H9 (cell line): ENCODE measurements around the gene KAT6B. TPM values are rescaled to one million over a fixed set of nuclear protein-coding genes. Genes with fewer than 3 reads are reported as not detected.
A peak's percentile ranks its signal among the peaks of the same experiment; 100 is the strongest.

ENCODE experiments used
- DNase-seq: peaks from one replicate; pipeline ENCODE4 v3.0.0-alpha.2; 2017
- H2AFZ ChIP-seq: one replicate; pipeline ENCODE4 v1.6.1; 2013; ENCODE audit warnings: mild to moderate bottlenecking, low read length, control low read depth, moderate library complexity
- H2AK5ac ChIP-seq: 2 replicates; pipeline ENCODE4 v1.6.1; 2013; ENCODE audit warnings: low read length, control low read depth, mixed read lengths; ENCODE audit not compliant: insufficient read length
- H2BK120ac ChIP-seq: one replicate; pipeline ENCODE4 v1.6.1; 2013; ENCODE audit warnings: low read depth, mild to moderate bottlenecking, low read length, control low read depth, inconsistent platforms; ENCODE audit not compliant: poor library complexity, severe bottlenecking
- H2BK12ac ChIP-seq: 2 replicates; pipeline ENCODE4 v1.6.1; 2013; ENCODE audit warnings: low read length, control low read depth, mixed read lengths, low read depth; ENCODE audit not compliant: insufficient read length
- H2BK15ac ChIP-seq: 2 replicates; pipeline ENCODE4 v1.6.1; 2013; ENCODE audit warnings: low read depth, low read length, control low read depth
- H2BK20ac ChIP-seq: one replicate; pipeline ENCODE4 v1.6.1; 2013; ENCODE audit warnings: low read depth, mild to moderate bottlenecking, low read length, control low read depth, inconsistent platforms; ENCODE audit not compliant: poor library complexity, severe bottlenecking
- H2BK5ac ChIP-seq: 2 replicates; pipeline ENCODE4 v1.6.1; 2013; ENCODE audit warnings: low read length, control low read depth, mixed read lengths; ENCODE audit not compliant: insufficient read length
- H3K14ac ChIP-seq: 2 replicates; pipeline ENCODE4 v1.6.1; 2013; ENCODE audit warnings: low read length, control low read depth; ENCODE audit not compliant: insufficient read depth
- H3K18ac ChIP-seq: 2 replicates; pipeline ENCODE4 v1.6.1; 2013; ENCODE audit warnings: low read depth, mild to moderate bottlenecking, mixed read lengths, low read length, control low read depth; ENCODE audit not compliant: insufficient read length
- H3K23ac ChIP-seq: 2 replicates; pipeline ENCODE4 v1.6.1; 2013; ENCODE audit warnings: low read length, control low read depth, mixed read lengths, low read depth; ENCODE audit not compliant: insufficient read length
- H3K23me2 ChIP-seq: 2 replicates; pipeline ENCODE4 v1.6.1; 2013; ENCODE audit warnings: low read depth, mild to moderate bottlenecking, mixed read lengths, low read length, control low read depth; ENCODE audit not compliant: insufficient read length, poor library complexity, severe bottlenecking
- H3K27ac ChIP-seq: 2 replicates; pipeline ENCODE4 v1.5.1; 2013; ENCODE audit warnings: low read length, control low read depth, mixed read lengths, low read depth; ENCODE audit not compliant: insufficient read length
- H3K27me3 ChIP-seq: 2 replicates; pipeline ENCODE4 v1.6.1; 2013; ENCODE audit warnings: low read length, control low read depth, inconsistent platforms; ENCODE audit not compliant: insufficient read depth
- H3K4ac ChIP-seq: 2 replicates; pipeline ENCODE4 v1.6.1; 2013; ENCODE audit warnings: low read depth, mild to moderate bottlenecking, control low read depth, inconsistent platforms, low read length, moderate library complexity
- H3K4me1 ChIP-seq: 2 replicates; pipeline ENCODE4 v1.6.1; 2013; ENCODE audit warnings: low read length, control low read depth, inconsistent platforms; ENCODE audit not compliant: insufficient read depth
- H3K4me2 ChIP-seq: 2 replicates; pipeline ENCODE4 v1.6.1; 2013; ENCODE audit warnings: low read length, control low read depth, mixed read lengths; ENCODE audit not compliant: insufficient read length, insufficient read depth
- H3K56ac ChIP-seq: 2 replicates; pipeline ENCODE4 v1.6.1; 2013; ENCODE audit warnings: low read depth, mild to moderate bottlenecking, mixed read lengths, low read length, control low read depth; ENCODE audit not compliant: insufficient read length
- H3K79me1 ChIP-seq: 2 replicates; pipeline ENCODE4 v1.6.1; 2013; ENCODE audit warnings: low read depth, mild to moderate bottlenecking, moderate library complexity, low read length, control low read depth, inconsistent platforms; ENCODE audit not compliant: insufficient read depth, poor library complexity, severe bottlenecking
- H3K79me2 ChIP-seq: 2 replicates; pipeline ENCODE4 v1.6.1; 2013; ENCODE audit warnings: low read length, control low read depth, inconsistent platforms; ENCODE audit not compliant: insufficient read depth
- H3K9ac ChIP-seq: 2 replicates; pipeline ENCODE4 v1.6.1; 2013; ENCODE audit warnings: low read length, control low read depth, mixed read lengths; ENCODE audit not compliant: insufficient read length; ENCODE audit errors: extremely low read depth
- H3K9me3 ChIP-seq: one replicate; pipeline ENCODE4 v1.6.1; 2013; ENCODE audit warnings: low read depth, low read length, inconsistent platforms; ENCODE audit not compliant: control insufficient read depth
- H3T11ph ChIP-seq: one replicate; pipeline ENCODE4 v1.6.1; 2013; ENCODE audit warnings: mild to moderate bottlenecking, low read length, control low read depth, inconsistent platforms
- H4K20me1 ChIP-seq: one replicate; pipeline ENCODE4 v1.6.1; 2013; ENCODE audit not compliant: control insufficient read depth, insufficient read length, insufficient read depth
- H4K5ac ChIP-seq: 2 replicates; pipeline ENCODE4 v1.6.1; 2013; ENCODE audit warnings: low read depth, mild to moderate bottlenecking, mixed read lengths, low read length, control low read depth; ENCODE audit not compliant: insufficient read length
- H4K8ac ChIP-seq: replicated peaks from 2 replicates; pipeline ENCODE4 v1.6.1; 2013; ENCODE audit warnings: low read length, control low read depth, mixed read lengths, low read depth; ENCODE audit not compliant: insufficient read length
- H4K91ac ChIP-seq: 2 replicates; pipeline ENCODE4 v1.6.1; 2013; ENCODE audit warnings: low read depth, mild to moderate bottlenecking, moderate library complexity, mixed read lengths, low read length, control low read depth; ENCODE audit not compliant: insufficient read length
- H3K27ac Mint-ChIP-seq, 3 experiments: 2 replicates in 2 of 3; 3 replicates in 1 of 3; pipeline ENCODE4 v1.8.0; 2020 to 2021; ENCODE audit warnings: mixed read lengths in 3 of 3, mild to moderate bottlenecking in 1 of 3, moderate library complexity in 1 of 3
- H3K27me3 Mint-ChIP-seq: 2 replicates; pipeline ENCODE4 v1.8.0; 2021; ENCODE audit warnings: low read depth, mild to moderate bottlenecking, moderate library complexity, mixed read lengths
- H3K36me3 Mint-ChIP-seq, 3 experiments: 2 replicates in 2 of 3; 3 replicates in 1 of 3; pipeline ENCODE4 v1.8.0; 2020 to 2021; ENCODE audit warnings: low read depth in 3 of 3, mixed read lengths in 3 of 3; ENCODE audit not compliant: insufficient read depth in 1 of 3
- H3K4me1 Mint-ChIP-seq, 2 experiments: 2 replicates each; pipeline ENCODE4 v1.8.0; 2020; ENCODE audit warnings: mixed read lengths in 2 of 2
- H3K4me3 Mint-ChIP-seq, 2 experiments: 2 replicates in 1 of 2; 3 replicates in 1 of 2; pipeline ENCODE4 v1.8.0; 2020 to 2021; ENCODE audit warnings: mild to moderate bottlenecking in 2 of 2, mixed read lengths in 2 of 2, moderate library complexity in 1 of 2
- H3K9me3 Mint-ChIP-seq, 2 experiments: 2 replicates in 1 of 2; 3 replicates in 1 of 2; pipeline ENCODE4 v1.8.0; 2020; ENCODE audit warnings: mild to moderate bottlenecking in 2 of 2, mixed read lengths in 2 of 2, moderate library complexity in 1 of 2
- CTCF ChIP-seq: fragments of 200-600 bp; sonication (generic); conservative IDR thresholded peaks from 3 replicates; pipeline ENCODE4 v1.8.0; 2021; ENCODE audit warnings: antibody characterized with exemption, mild to moderate bottlenecking
- WGBS: extraction: QIAGEN DNeasy Blood & Tissue Kit; methylation state at CpG from one replicate; pipeline ENCODE4 v1.1.7; 2013; ENCODE audit warnings: missing lambda C conversion rate, low lambda C conversion rate, mixed read lengths; ENCODE audit not compliant: insufficient read length; ENCODE audit errors: extremely low coverage; 5-methylcytosine and 5-hydroxymethylcytosine counted together
- total RNA-seq: library from RNA; stranded (reverse); gene quantifications from 2 replicates; pipeline ENCODE4 v1.2.1, GENCODE V29; 2021

Gene KAT6B
- total RNA-seq, 1 experiment from 2014 or later, result 34.2 TPM

GRCh38 chr10:74827694-74828093 is 1.3 kb downstream of the KAT6B start:
- H2BK12ac ChIP-seq, result no peak overlapping the region

More at GRCh38 chr10:74827694-74828093, 1.3 kb downstream of the KAT6B start:
- Histone ChIP-seq H3K18ac (no peak overlapping the region), H3K27me3 (no peaks in the 10 kb centered on the region), H2AK5ac (no peak overlapping the region), H3K79me1 (no peaks in the 10 kb centered on the region), H2BK120ac (no peak overlapping the region), H4K8ac (no peak overlapping the region), H3K56ac (no peak overlapping the region), H4K5ac (no peak overlapping the region), H3K79me2 (peaks cover 6% of the 10 kb centered on the region; the same call in 1 of the 2 replicates), H4K20me1 (no peaks in the 10 kb centered on the region), H3K4me2 (peak overlapping the region; percentile 87), H2AFZ (no peak overlapping the region), H4K91ac (no peak overlapping the region), H3K23ac (no peak overlapping the region), H2BK5ac (no peak overlapping the region), H3K14ac (no peak overlapping the region), H2BK15ac (no peak overlapping the region), H3K23me2 (peaks cover 15% of the 10 kb centered on the region), H3K9ac (no peak overlapping the region), H2BK20ac (no peak overlapping the region), H3K4ac (no peak overlapping the region), H3K27ac (no peak overlapping the region), H3K9me3 (no peaks in the 10 kb centered on the region), H3K4me1 (peaks cover 3% of the 10 kb centered on the region; the same call in 1 of the 2 replicates), H3T11ph (no peak overlapping the region)
- Mint-ChIP-seq H3K27me3 (no peaks in the 10 kb centered on the region), H3K9me3 (no peaks in the 10 kb centered on the region; a peak in 1 of 5 replicates), H3K27ac (peak overlapping the region in 1 of 3 experiments; percentile 6; a peak in 2 of 7 replicates), H3K4me3 (peak overlapping the region; percentile 78 to 88), H3K4me1 (peaks cover 28 to 32% of the 10 kb centered on the region in 2 experiments), H3K36me3 (peaks cover 0 to 12% (median 9%) of the 10 kb centered on the region in 3 experiments; a peak in 4 of 7 replicates)
- no peak for DNase-seq
- WGBS, result no CpG with 5 or more reads among the region's 7 CpGs
- no peak for TF ChIP-seq CTCF
